ENCODE measurements around the gene NOVA1.

GRCh38 chr14:26522967-26523366 is 74.9 kb downstream of the NOVA1 start:
- TF ChIP-seq CTCF (conservative IDR thresholded peaks at IDR 0.05; ENCODE audit: low read length), result no peak
- no peak for TF ChIP-seq EZH2phosphoT487 (IDR thresholded peaks at IDR 0.05; ENCODE audit: borderline replicate concordance)

Measured in Loucy (cell line).